Kidney epithelial cell (primary cell): ENCODE data around the gene GLTPD2. TPM values are rescaled to one million over a fixed set of nuclear protein-coding genes. Genes with fewer than 3 reads are reported as not detected.

Experiments
- DNase-seq: peaks from one replicate; pipeline ENCODE4 v3.0.0-alpha.2; 2010; ENCODE audit warnings: low read depth
- H3K27me3 ChIP-seq: 2 replicates; pipeline ENCODE4 v1.6.0; 2011; ENCODE audit warnings: low read length; ENCODE audit not compliant: control insufficient read depth, insufficient read depth
- H3K36me3 ChIP-seq: 2 replicates; pipeline ENCODE4 v1.5.1; 2011; ENCODE audit warnings: low read length; ENCODE audit not compliant: control insufficient read depth, insufficient read depth
- H3K4me3 ChIP-seq: 2 replicates; pipeline ENCODE4 v1.5.1; 2011; ENCODE audit warnings: low read depth, mild to moderate bottlenecking, control low read depth, low read length
- CTCF ChIP-seq: IDR thresholded peaks from 2 replicates; pipeline ENCODE4 v1.5.1; 2011; ENCODE audit warnings: mild to moderate bottlenecking, moderate library complexity, low read length, control low read depth, inconsistent platforms; ENCODE audit not compliant: insufficient read depth, poor library complexity, severe bottlenecking
- total RNA-seq: library from RNA; depleted of rRNA; stranded (reverse); fragments of >200 nt; gene quantifications from 2 replicates; pipeline ENCODE4 v1.2.3, GENCODE V29; 2015

GLTPD2 gene
- not detected in 2 replicates for total RNA-seq

- Histone ChIP-seq H3K27me3 (peaks cover 39% of the 10 kb centered on the region), H3K36me3 (no peaks in the 10 kb centered on the region), H3K4me3 (peak within 1 kb of the TSS; percentile 62)
- TF ChIP-seq CTCF, result no peak
- DNase-seq, result no peak
Measured at GRCh38 chr17:4788807-4789700, at the start of gene GLTPD2. Gene GLTPD2, plus strand, starts transcription at chr17:4788964. Its CDS starts 48 bp downstream, at chr17:4789012.

GRCh38 chr17:4739122-4740024, 49.4 kb upstream of the GLTPD2 start, which contains the start of the genes CXCL16 and ZMYND15:
Gene CXCL16, minus strand, starts transcription at chr17:4739928. Its CDS starts 589 bp downstream, at chr17:4739339.
Gene ZMYND15, plus strand, starts transcription at chr17:4739833. Its CDS starts 716 bp downstream, at chr17:4740549.
- H3K36me3 ChIP-seq, result no peaks in the 10 kb centered on the region
- DNase-seq, result no peak
- TF ChIP-seq CTCF, result no peak
- peaks cover 42% of the 10 kb centered on the region for H3K27me3 ChIP-seq
- H3K4me3 ChIP-seq, result peak within 1 kb of the TSS; percentile 63

GRCh38 chr17:4740025-4740351, 48.8 kb upstream of the GLTPD2 start:
- Histone ChIP-seq H3K36me3 (no peaks in the 10 kb centered on the region), H3K27me3 (peaks cover 48% of the 10 kb centered on the region), H3K4me3 (peak overlapping the region; percentile 63)
- TF ChIP-seq CTCF, result no peak
- no peak for DNase-seq

- no peak for TF ChIP-seq CTCF
- no peak for DNase-seq
- Histone ChIP-seq H3K36me3 (no peaks in the 10 kb centered on the region), H3K27me3 (peaks cover 54% of the 10 kb centered on the region), H3K4me3 (no peak overlapping the region)
Measured at GRCh38 chr17:4740584-4740983, 48.2 kb upstream of the GLTPD2 start.

- TF ChIP-seq CTCF, result no peak
- no peaks in the 10 kb centered on the region for H3K36me3 ChIP-seq
- no peak overlapping the region for H3K4me3 ChIP-seq
- DNase-seq, result no peak
- peaks cover 61% of the 10 kb centered on the region for H3K27me3 ChIP-seq
Measured at GRCh38 chr17:4741544-4741943, 47.2 kb upstream of the GLTPD2 start.
